ENCODE measurements around the gene FBXW7.

The FBXW7 gene

DNA sequence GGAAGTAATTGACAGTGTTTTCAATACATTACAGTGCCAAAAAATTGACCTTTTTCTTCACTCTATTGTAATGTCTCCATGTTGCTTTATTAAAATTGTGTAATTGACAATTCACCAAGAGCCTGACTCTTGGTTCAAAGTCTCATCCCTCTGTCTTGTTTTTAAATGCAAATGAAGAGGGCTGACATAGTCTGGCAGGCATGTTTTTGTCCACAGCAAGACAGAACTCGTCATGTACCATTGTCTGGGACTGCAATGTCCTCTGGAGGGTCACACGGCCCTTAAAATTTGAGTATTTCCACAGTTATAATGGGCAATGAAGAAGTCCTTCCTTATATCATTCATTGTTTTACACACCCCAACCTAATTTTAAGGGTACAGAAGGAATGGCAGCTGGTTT, 38.0 kb upstream of the FBXW7 start:
- DNase-seq, result no peak
- Histone ChIP-seq H4K12ac (ENCODE audit: low read depth, low read length) (no peak overlapping the region), H3K9ac (ENCODE audit: low read length) (no peak overlapping the region), H3K4me3 (ENCODE audit: low read depth, low read length) (no peak overlapping the region), H2BK120ac (ENCODE audit: insufficient read depth, low read length, poor library complexity) (no peak overlapping the region), H2BK5ac (ENCODE audit: low read depth, low read length, poor library complexity) (no peak overlapping the region), H2AK5ac (ENCODE audit: low read length) (no peak overlapping the region), H3K79me1 (ENCODE audit: low read length) (peaks cover 4% of the 10 kb centered on the region), H3K27ac (ENCODE audit: low read depth, low read length) (no peak overlapping the region), H4K91ac (ENCODE audit: low read depth, low read length) (no peak overlapping the region), H2BK12ac (ENCODE audit: low read length) (no peak overlapping the region), H3K79me2 (ENCODE audit: control insufficient read depth, insufficient read depth, low read length, poor library complexity) (no peaks in the 10 kb centered on the region), H3K9me3 (ENCODE audit: insufficient read depth, low read depth, low read length) (no peaks in the 10 kb centered on the region), H4K8ac (ENCODE audit: low read depth, low read length) (no peak overlapping the region), H3K4ac (ENCODE audit: low read depth, low read length) (no peak overlapping the region), H3K27me3 (ENCODE audit: insufficient read depth, low read length) (no peaks in the 10 kb centered on the region), H3K14ac (ENCODE audit: low read length) (no peak overlapping the region), H3K36me3 (ENCODE audit: control insufficient read depth in 1 of 2, insufficient read depth in 2 of 2, low read length in 2 of 2) (no peaks in the 10 kb centered on the region), H3K4me1 (ENCODE audit: control insufficient read depth in 1 of 2, insufficient read depth in 2 of 2, low read length in 2 of 2) (no peaks in the 10 kb centered on the region), H3K4me2 (ENCODE audit: low read length) (no peak overlapping the region), H2AFZ (ENCODE audit: insufficient read depth, low read length, poor library complexity) (no peak overlapping the region), H3K23ac (ENCODE audit: low read length) (no peak overlapping the region), H3K18ac (ENCODE audit: low read length) (no peak overlapping the region)
- WGBS (ENCODE audit: extremely low coverage, insufficient coverage, insufficient read length), result no CpG with 5 or more reads among the region's 2 CpGs

- Histone ChIP-seq H3K4me2 (ENCODE audit: low read length) (peak overlapping the region; percentile 13), H4K12ac (ENCODE audit: low read depth, low read length) (peak overlapping the region; percentile 44), H3K9me3 (ENCODE audit: insufficient read depth, low read depth, low read length) (no peaks in the 10 kb centered on the region), H3K18ac (ENCODE audit: low read length) (no peak overlapping the region), H3K79me1 (ENCODE audit: low read length) (peaks cover 4% of the 10 kb centered on the region), H3K4ac (ENCODE audit: low read depth, low read length) (peak overlapping the region; percentile 79), H3K27me3 (ENCODE audit: insufficient read depth, low read length) (no peaks in the 10 kb centered on the region), H2BK120ac (ENCODE audit: insufficient read depth, low read length, poor library complexity) (peak overlapping the region; percentile 76), H3K4me1 (ENCODE audit: control insufficient read depth in 1 of 2, insufficient read depth in 2 of 2, low read length in 2 of 2) (no peaks in the 10 kb centered on the region), H3K9ac (ENCODE audit: low read length) (no peak overlapping the region), H3K36me3 (ENCODE audit: control insufficient read depth in 1 of 2, insufficient read depth in 2 of 2, low read length in 2 of 2) (no peaks in the 10 kb centered on the region), H2AFZ (ENCODE audit: insufficient read depth, low read length, poor library complexity) (no peak overlapping the region), H3K4me3 (ENCODE audit: low read depth, low read length) (no peak overlapping the region), H3K27ac (ENCODE audit: low read depth, low read length) (peak overlapping the region; percentile 24), H2AK5ac (ENCODE audit: low read length) (no peak overlapping the region), H3K14ac (ENCODE audit: low read length) (no peak overlapping the region), H3K23ac (ENCODE audit: low read length) (no peak overlapping the region), H4K91ac (ENCODE audit: low read depth, low read length) (no peak overlapping the region), H4K8ac (ENCODE audit: low read depth, low read length) (peak overlapping the region; percentile 85), H2BK12ac (ENCODE audit: low read length) (no peak overlapping the region), H2BK5ac (ENCODE audit: low read depth, low read length, poor library complexity) (peak overlapping the region; percentile 46), H3K79me2 (ENCODE audit: control insufficient read depth, insufficient read depth, low read length, poor library complexity) (no peaks in the 10 kb centered on the region)
- peak; percentile 74 to 89 for DNase-seq
- no CpG with 5 or more reads among the region's 9 CpGs for WGBS (ENCODE audit: extremely low coverage, insufficient coverage, insufficient read length)
These were observed 36.7 kb upstream of the FBXW7 start for GRCh38 chr4:152572417-152573086.

DNA sequence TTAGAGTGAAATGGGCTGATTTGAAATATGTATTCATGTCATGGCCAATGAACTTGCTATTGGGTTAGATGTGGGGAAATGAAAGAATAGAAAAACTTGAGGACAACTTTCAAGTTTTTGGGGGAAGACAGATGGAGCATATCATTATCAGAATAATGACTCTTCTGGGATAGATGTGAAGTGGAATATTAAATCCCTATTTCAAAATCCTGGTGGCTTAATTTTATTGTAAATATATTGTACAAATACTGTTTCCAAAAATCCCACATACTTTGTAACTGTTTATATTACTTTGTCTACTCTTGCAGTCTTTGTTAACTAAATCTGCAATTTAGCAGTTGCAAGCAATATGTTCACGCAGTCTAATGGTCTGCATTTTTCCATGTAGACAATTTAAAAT, 35.9 kb upstream of the FBXW7 start:
- Histone ChIP-seq H2BK120ac (ENCODE audit: insufficient read depth, low read length, poor library complexity) (no peak overlapping the region), H3K4me1 (ENCODE audit: control insufficient read depth in 1 of 2, insufficient read depth in 2 of 2, low read length in 2 of 2) (no peaks in the 10 kb centered on the region), H3K14ac (ENCODE audit: low read length) (no peak overlapping the region), H3K4ac (ENCODE audit: low read depth, low read length) (no peak overlapping the region), H3K36me3 (ENCODE audit: control insufficient read depth in 1 of 2, insufficient read depth in 2 of 2, low read length in 2 of 2) (no peaks in the 10 kb centered on the region), H3K23ac (ENCODE audit: low read length) (no peak overlapping the region), H3K79me2 (ENCODE audit: control insufficient read depth, insufficient read depth, low read length, poor library complexity) (no peaks in the 10 kb centered on the region), H2AK5ac (ENCODE audit: low read length) (no peak overlapping the region), H3K79me1 (ENCODE audit: low read length) (peaks cover 4% of the 10 kb centered on the region), H3K27me3 (ENCODE audit: insufficient read depth, low read length) (no peaks in the 10 kb centered on the region), H2AFZ (ENCODE audit: insufficient read depth, low read length, poor library complexity) (no peak overlapping the region), H3K9me3 (ENCODE audit: insufficient read depth, low read depth, low read length) (no peaks in the 10 kb centered on the region), H2BK12ac (ENCODE audit: low read length) (no peak overlapping the region), H3K4me3 (ENCODE audit: low read depth, low read length) (no peak overlapping the region), H4K8ac (ENCODE audit: low read depth, low read length) (no peak overlapping the region), H3K9ac (ENCODE audit: low read length) (no peak overlapping the region), H4K12ac (ENCODE audit: low read depth, low read length) (no peak overlapping the region), H3K4me2 (ENCODE audit: low read length) (no peak overlapping the region), H2BK5ac (ENCODE audit: low read depth, low read length, poor library complexity) (no peak overlapping the region), H3K27ac (ENCODE audit: low read depth, low read length) (no peak overlapping the region), H3K18ac (ENCODE audit: low read length) (no peak overlapping the region), H4K91ac (ENCODE audit: low read depth, low read length) (no peak overlapping the region)
- WGBS (ENCODE audit: extremely low coverage, insufficient coverage, insufficient read length), result no CpG with 5 or more reads among the region's 1 CpG
- DNase-seq, result no peak

- Histone ChIP-seq H4K8ac (ENCODE audit: low read depth, low read length) (no peak overlapping the region), H3K9ac (ENCODE audit: low read length) (no peak overlapping the region), H3K79me1 (ENCODE audit: low read length) (peaks cover 4% of the 10 kb centered on the region), H4K12ac (ENCODE audit: low read depth, low read length) (no peak overlapping the region), H3K9me3 (ENCODE audit: insufficient read depth, low read depth, low read length) (no peaks in the 10 kb centered on the region), H3K4ac (ENCODE audit: low read depth, low read length) (no peak overlapping the region), H3K27me3 (ENCODE audit: insufficient read depth, low read length) (no peaks in the 10 kb centered on the region), H4K91ac (ENCODE audit: low read depth, low read length) (no peak overlapping the region), H3K27ac (ENCODE audit: low read depth, low read length) (no peak overlapping the region), H2BK5ac (ENCODE audit: low read depth, low read length, poor library complexity) (no peak overlapping the region), H3K4me3 (ENCODE audit: low read depth, low read length) (no peak overlapping the region), H2BK12ac (ENCODE audit: low read length) (no peak overlapping the region), H3K36me3 (ENCODE audit: control insufficient read depth in 1 of 2, insufficient read depth in 2 of 2, low read length in 2 of 2) (no peaks in the 10 kb centered on the region), H3K79me2 (ENCODE audit: control insufficient read depth, insufficient read depth, low read length, poor library complexity) (no peaks in the 10 kb centered on the region), H3K4me1 (ENCODE audit: control insufficient read depth in 1 of 2, insufficient read depth in 2 of 2, low read length in 2 of 2) (no peaks in the 10 kb centered on the region), H2AK5ac (ENCODE audit: low read length) (no peak overlapping the region), H3K23ac (ENCODE audit: low read length) (no peak overlapping the region), H3K4me2 (ENCODE audit: low read length) (no peak overlapping the region), H3K14ac (ENCODE audit: low read length) (no peak overlapping the region), H2AFZ (ENCODE audit: insufficient read depth, low read length, poor library complexity) (no peak overlapping the region), H3K18ac (ENCODE audit: low read length) (no peak overlapping the region), H2BK120ac (ENCODE audit: insufficient read depth, low read length, poor library complexity) (no peak overlapping the region)
- WGBS (ENCODE audit: extremely low coverage, insufficient coverage, insufficient read length), result no CpG with 5 or more reads among the region's 1 CpG
- peak; percentile 30 to 76 for DNase-seq
These were observed 35.4 kb upstream of the FBXW7 start for GRCh38 chr4:152571296-152571695.
